Uterus (tissue), 2 donors: ENCODE data around the gene SKA2.

Experiments used
- POLR2A ChIP-seq, 2 donors: fragments of 450-650 bp; IDR thresholded peaks; one replicate each; pipeline ENCODE4 v1.6.1; 2016; ENCODE audit warnings: antibody characterized with exemption in 2 of 2, mild to moderate bottlenecking in 1 of 2, moderate library complexity in 1 of 2
- TF ChIP-seq, protein P1 (sequence below), 4 experiments: fragments of 200-600 bp in 2 of 4; fragments of 450-650 bp in 2 of 4; sonication (generic) in 2 of 4; IDR thresholded peaks; one replicate each; pipeline ENCODE4 v1.5.1; 2016 to 2019; ENCODE audit warnings: antibody characterized with exemption in 4 of 4, mild to moderate bottlenecking in 2 of 4, moderate library complexity in 1 of 4

DNA sequence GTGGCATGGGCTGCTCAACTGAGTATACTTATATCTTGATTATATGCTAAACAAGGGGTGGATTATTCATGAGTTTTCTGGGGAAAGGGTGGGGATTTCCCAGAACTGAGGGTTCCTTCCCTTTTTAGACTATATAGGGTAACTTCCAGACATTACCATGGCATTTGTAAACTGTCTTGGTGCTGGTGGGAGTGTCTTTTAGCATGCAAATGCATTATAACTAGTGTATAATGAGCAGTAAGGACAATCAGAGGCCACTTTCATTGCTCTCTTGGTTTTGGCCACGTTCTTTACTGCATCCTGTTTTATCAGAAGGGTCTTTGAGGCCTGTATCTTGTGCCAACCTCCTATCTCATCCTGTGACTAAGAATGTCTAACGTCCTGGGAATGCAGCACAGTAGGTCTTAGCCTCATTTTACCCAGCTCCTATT lies 12.6 kb upstream of the SKA2 start:
- TF ChIP-seq, protein P1, sequence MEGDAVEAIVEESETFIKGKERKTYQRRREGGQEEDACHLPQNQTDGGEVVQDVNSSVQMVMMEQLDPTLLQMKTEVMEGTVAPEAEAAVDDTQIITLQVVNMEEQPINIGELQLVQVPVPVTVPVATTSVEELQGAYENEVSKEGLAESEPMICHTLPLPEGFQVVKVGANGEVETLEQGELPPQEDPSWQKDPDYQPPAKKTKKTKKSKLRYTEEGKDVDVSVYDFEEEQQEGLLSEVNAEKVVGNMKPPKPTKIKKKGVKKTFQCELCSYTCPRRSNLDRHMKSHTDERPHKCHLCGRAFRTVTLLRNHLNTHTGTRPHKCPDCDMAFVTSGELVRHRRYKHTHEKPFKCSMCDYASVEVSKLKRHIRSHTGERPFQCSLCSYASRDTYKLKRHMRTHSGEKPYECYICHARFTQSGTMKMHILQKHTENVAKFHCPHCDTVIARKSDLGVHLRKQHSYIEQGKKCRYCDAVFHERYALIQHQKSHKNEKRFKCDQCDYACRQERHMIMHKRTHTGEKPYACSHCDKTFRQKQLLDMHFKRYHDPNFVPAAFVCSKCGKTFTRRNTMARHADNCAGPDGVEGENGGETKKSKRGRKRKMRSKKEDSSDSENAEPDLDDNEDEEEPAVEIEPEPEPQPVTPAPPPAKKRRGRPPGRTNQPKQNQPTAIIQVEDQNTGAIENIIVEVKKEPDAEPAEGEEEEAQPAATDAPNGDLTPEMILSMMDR (IDR thresholded peaks at IDR 0.05): no peak
- no peak for TF ChIP-seq POLR2A (IDR thresholded peaks at IDR 0.05)
